Upper lobe of left lung (tissue), 4 donors: Measurements from ENCODE around the gene MEP1A.

ENCODE experiments used
- CTCF ChIP-seq, 6 experiments: fragments of 450-650 bp in 4 of 6; fragments of 200-600 bp in 2 of 6; sonication (generic) in 2 of 6; IDR thresholded peaks; one replicate each; pipeline ENCODE4 v1.5.1; 2016 to 2019; ENCODE audit warnings: antibody characterized with exemption in 6 of 6
- EP300 ChIP-seq, 4 donors: sonication (generic); formaldehyde crosslinking; IDR thresholded peaks; one replicate each; pipeline ENCODE4 v1.5.1; 2017; ENCODE audit warnings: antibody characterized with exemption in 4 of 4, control low read depth in 2 of 4
- POLR2A ChIP-seq, 4 donors: fragments of 450-650 bp; IDR thresholded peaks; one replicate each; pipeline ENCODE4 v1.5.1; 2016 to 2017; ENCODE audit warnings: antibody characterized with exemption in 4 of 4, mild to moderate bottlenecking in 2 of 4
- POLR2AphosphoS5 ChIP-seq, 2 donors: sonication (generic); formaldehyde crosslinking; IDR thresholded peaks; one replicate each; pipeline ENCODE4 v1.5.1; 2017; ENCODE audit warnings: antibody characterized with exemption in 2 of 2

DNA sequence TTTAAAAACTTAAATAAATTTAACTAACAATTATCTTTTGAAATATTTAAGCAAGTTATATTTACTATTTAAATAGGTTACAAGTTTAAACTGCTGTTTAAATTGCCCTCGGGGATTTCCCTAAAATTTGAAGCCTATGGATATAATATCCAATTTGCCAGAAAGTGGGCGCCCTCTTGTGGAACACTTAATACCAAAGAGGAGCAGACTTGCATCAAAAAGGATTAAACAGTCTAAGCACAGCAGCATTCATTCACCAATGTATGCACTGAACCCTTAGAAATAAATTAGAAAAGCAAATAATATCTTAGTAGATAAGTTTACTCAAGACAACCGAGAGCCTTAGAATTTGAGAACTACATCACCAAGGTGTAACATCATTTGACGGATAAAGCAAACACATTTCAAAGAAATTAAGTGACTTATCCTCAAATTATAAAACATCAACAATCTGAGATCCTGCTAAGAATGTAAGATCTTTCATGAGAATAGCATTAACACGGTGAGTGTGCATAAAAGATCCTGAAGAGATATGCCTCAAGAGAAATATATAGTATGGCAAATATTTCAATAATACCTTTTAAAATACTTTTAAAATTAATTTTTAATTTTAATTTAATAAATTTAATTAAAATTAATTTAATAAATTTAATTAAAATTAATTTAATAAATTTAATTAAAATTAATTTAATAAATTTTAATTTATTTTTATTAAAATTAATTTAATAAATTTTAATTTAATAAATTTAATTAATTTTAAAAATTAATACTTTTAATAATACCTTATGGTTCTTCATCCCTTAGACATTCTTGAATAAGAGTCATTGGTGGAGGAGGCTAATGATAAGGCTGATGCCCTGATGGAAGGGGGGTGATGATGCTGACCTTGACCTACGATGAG lies 11.5 kb upstream of the MEP1A start:
- TF ChIP-seq CTCF (IDR thresholded peaks at IDR 0.05) (peak in 5 of 6 experiments; percentile 38 to 57 (median 52)), POLR2A (IDR thresholded peaks at IDR 0.05) (no peak), POLR2AphosphoS5 (IDR thresholded peaks at IDR 0.05) (no peak), EP300 (IDR thresholded peaks at IDR 0.05) (no peak)
